H1 (cell line): ENCODE measurements around the gene PDE2A. TPM values are rescaled to one million over a fixed set of nuclear protein-coding genes. Genes with fewer than 3 reads are reported as not detected.

Experiments used
- CTCF ChIA-PET: fragments of 300-600 bp; sonication (Branson Sonifier 250); formaldehyde crosslinking; loops from one replicate; lab custom pipeline; 2021; ENCODE audit not compliant: partially characterized antibody; lab: Charles Lee
- POLR2A ChIA-PET: fragments of 300-600 bp; sonication (Branson Sonifier 250); formaldehyde crosslinking; loops from one replicate; lab custom pipeline; 2021; ENCODE audit warnings: inconsistent platforms; ENCODE audit not compliant: partially characterized antibody; lab: Charles Lee
- DNase-seq, 2 experiments: peaks; one replicate each; pipeline versions ENCODE4 v3.0.0 to v3.0.0-alpha.2; 2010 to 2022; ENCODE audit warnings: low spot score in 2 of 2, low read depth in 1 of 2, mixed read lengths in 1 of 2
- FAIRE-seq: peaks from 2 replicates; lab custom pipeline; 2011; peaks lifted over from hg19 to GRCh38; lab: Jason Lieb, UNC
- H2AFZ ChIP-seq: 2 replicates; pipeline ENCODE4 v1.8.1; 2012; ENCODE audit warnings: low read length, inconsistent platforms
- H2AK5ac ChIP-seq: 2 replicates; pipeline ENCODE4 v1.6.1; 2013; ENCODE audit warnings: low read depth, low read length
- H2BK120ac ChIP-seq: replicated peaks from 2 replicates; pipeline ENCODE3; 2013; ENCODE audit warnings: low read depth, low read length, inconsistent platforms
- H2BK12ac ChIP-seq: 2 replicates; pipeline ENCODE4 v1.6.1; 2013; ENCODE audit warnings: low read depth, low read length
- H2BK15ac ChIP-seq: 2 replicates; pipeline ENCODE4 v1.6.1; 2013; ENCODE audit warnings: low read length
- H2BK20ac ChIP-seq: 2 replicates; pipeline ENCODE4 v1.6.1; 2013; ENCODE audit warnings: low read length
- H2BK5ac ChIP-seq: 2 replicates; pipeline ENCODE4 v1.6.1; 2013; ENCODE audit warnings: low read depth, low read length
- H3K14ac ChIP-seq: 2 replicates; pipeline ENCODE4 v1.6.1; 2013; ENCODE audit warnings: inconsistent platforms; ENCODE audit not compliant: insufficient read length
- H3K18ac ChIP-seq: 2 replicates; pipeline ENCODE4 v1.6.1; 2013; ENCODE audit warnings: low read length; ENCODE audit errors: extremely low read depth
- H3K23ac ChIP-seq: 2 replicates; pipeline ENCODE4 v1.6.1; 2013; ENCODE audit warnings: inconsistent platforms; ENCODE audit not compliant: insufficient read length
- H3K23me2 ChIP-seq: 2 replicates; pipeline ENCODE4 v1.6.1; 2013; ENCODE audit warnings: low read depth, low read length
- H3K27ac ChIP-seq: 2 replicates; pipeline ENCODE4 v1.6.1; 2011; ENCODE audit warnings: low read depth, low read length, inconsistent platforms
- H3K27me3 ChIP-seq, 4 experiments: replicated peaks in 1 of 4; 1 replicate in 1 of 4; 2 replicates in 3 of 4; pipeline versions ENCODE4 v1.6.1 to v1.8.1; 2011 to 2013; ENCODE audit warnings: low read length in 3 of 4, mild to moderate bottlenecking in 3 of 4, inconsistent platforms in 2 of 4, mixed read lengths in 2 of 4, moderate library complexity in 1 of 4; ENCODE audit not compliant: control insufficient read depth in 3 of 4, insufficient read depth in 3 of 4; ENCODE audit errors: extremely low read depth in 1 of 4
- H3K36me3 ChIP-seq, 4 experiments: 2 replicates each; pipeline versions ENCODE4 v1.6.1 to v1.8.1; 2011 to 2013; ENCODE audit warnings: mild to moderate bottlenecking in 4 of 4, low read length in 3 of 4, moderate library complexity in 2 of 4, control low read depth in 1 of 4, inconsistent platforms in 1 of 4; ENCODE audit not compliant: insufficient read depth in 4 of 4, control insufficient read depth in 2 of 4
- H3K4ac ChIP-seq: replicated peaks from 2 replicates; pipeline ENCODE3; 2013; ENCODE audit warnings: low read length, low read depth, mixed read lengths, inconsistent platforms; ENCODE audit not compliant: insufficient read length
- H3K4me1 ChIP-seq, 4 experiments: replicated peaks in 1 of 4; 1 replicate in 1 of 4; 2 replicates in 3 of 4; pipeline versions ENCODE4 v1.6.1 to v1.8.1; 2011 to 2013; ENCODE audit warnings: low read length in 3 of 4, inconsistent platforms in 2 of 4, mixed read lengths in 1 of 4; ENCODE audit not compliant: insufficient read depth in 4 of 4, control insufficient read depth in 3 of 4
- H3K4me2 ChIP-seq, 2 experiments: 2 replicates each; pipeline versions ENCODE4 v1.6.1 to v1.8.1; 2011 to 2013; ENCODE audit warnings: low read depth in 2 of 2, low read length in 2 of 2, control low read depth in 1 of 2, inconsistent platforms in 1 of 2, mild to moderate bottlenecking in 1 of 2; ENCODE audit not compliant: insufficient read depth in 1 of 2
- H3K4me3 ChIP-seq, 4 experiments: fragments of 200-600, 300-600 bp in 1 of 4; sonication (generic), shearing (Covaris generic), sonication (Bioruptor Twin) in 1 of 4; 2 replicates each; pipeline versions ENCODE4 v1.5.1 to v1.8.1; 2011 to 2016; ENCODE audit warnings: low read length in 4 of 4, low read depth in 3 of 4, control low read depth in 2 of 4, inconsistent platforms in 2 of 4, mild to moderate bottlenecking in 2 of 4, mixed read lengths in 1 of 4, moderate library complexity in 1 of 4; ENCODE audit not compliant: insufficient read depth in 2 of 4; ENCODE audit errors: extremely low read depth in 1 of 4
- H3K56ac ChIP-seq: replicated peaks from 2 replicates; pipeline ENCODE3; 2013; ENCODE audit warnings: low read depth, mild to moderate bottlenecking, mixed read lengths, low read length, inconsistent platforms; ENCODE audit not compliant: insufficient read length
- H3K79me1 ChIP-seq: 2 replicates; pipeline ENCODE4 v1.6.1; 2013; ENCODE audit warnings: low read depth, low read length, control low read depth
- H3K79me2 ChIP-seq, 2 experiments: 2 replicates each; pipeline versions ENCODE4 v1.6.1 to v1.8.1; 2012 to 2013; ENCODE audit warnings: low read length in 2 of 2, mild to moderate bottlenecking in 2 of 2, inconsistent platforms in 1 of 2; ENCODE audit not compliant: insufficient read depth in 2 of 2, control insufficient read depth in 1 of 2
- H3K9ac ChIP-seq, 4 experiments: replicated peaks in 1 of 4; 1 replicate in 1 of 4; 2 replicates in 3 of 4; pipeline versions ENCODE4 v1.6.1 to v1.8.1; 2011 to 2013; ENCODE audit warnings: low read depth in 3 of 4, low read length in 3 of 4, control low read depth in 2 of 4, mild to moderate bottlenecking in 2 of 4, moderate library complexity in 2 of 4, inconsistent platforms in 1 of 4; ENCODE audit errors: extremely low read depth in 1 of 4
- H3K9me3 ChIP-seq, 2 experiments: 2 replicates each; pipeline versions ENCODE4 v1.6.1 to v1.8.1; 2012 to 2013; ENCODE audit warnings: mild to moderate bottlenecking in 2 of 2, moderate library complexity in 2 of 2, control low read depth in 1 of 2, inconsistent platforms in 1 of 2, low read depth in 1 of 2, low read length in 1 of 2, mixed read lengths in 1 of 2; ENCODE audit not compliant: insufficient read depth in 2 of 2
- H4K20me1 ChIP-seq, 2 experiments: replicated peaks in 1 of 2; 2 replicates each; pipeline versions ENCODE3 to v1.8.1; 2011 to 2013; ENCODE audit warnings: inconsistent platforms in 2 of 2, low read length in 2 of 2, mild to moderate bottlenecking in 1 of 2; ENCODE audit not compliant: insufficient read depth in 2 of 2, control insufficient read depth in 1 of 2
- H4K5ac ChIP-seq: 2 replicates; pipeline ENCODE4 v1.6.1; 2013; ENCODE audit warnings: low read length, low read depth, mixed read lengths, inconsistent platforms; ENCODE audit not compliant: insufficient read length
- H4K8ac ChIP-seq: 2 replicates; pipeline ENCODE4 v1.8.0; 2013; ENCODE audit warnings: mild to moderate bottlenecking, moderate library complexity, low read length, inconsistent platforms; ENCODE audit not compliant: insufficient read depth; ENCODE audit errors: extremely low read depth
- H4K91ac ChIP-seq: replicated peaks from 2 replicates; pipeline ENCODE3; 2013; ENCODE audit warnings: low read length, mixed read lengths, inconsistent platforms; ENCODE audit not compliant: insufficient read length
- ASH2L ChIP-seq: fragments of 200-600, 300-600 bp; sonication (generic); IDR thresholded peaks from one replicate; pipeline ENCODE4 v1.7.1; 2017; ENCODE audit warnings: low read length
- CBX5 ChIP-seq: fragments of 300-800, 300-1000 bp; sonication (generic); IDR thresholded peaks from 2 replicates; pipeline ENCODE4 v1.7.1; 2016; ENCODE audit warnings: antibody characterized with exemption, low read length, low read depth
- CTBP2 ChIP-seq: IDR thresholded peaks from 2 replicates; pipeline ENCODE4 v1.7.0; 2011; ENCODE audit warnings: borderline replicate concordance, mild to moderate bottlenecking, moderate library complexity, mixed read lengths, low read length; ENCODE audit not compliant: insufficient read depth, insufficient read length
- EGR1 ChIP-seq: IDR thresholded peaks from 2 replicates; pipeline ENCODE4 v1.6.1; 2011; ENCODE audit warnings: low read depth, low read length, borderline replicate concordance
- EP300 ChIP-seq, 2 experiments: IDR thresholded peaks; 1 replicate in 1 of 2; 2 replicates in 1 of 2; pipeline ENCODE4 v1.6.1; 2011 to 2012; ENCODE audit warnings: low read depth in 2 of 2, low read length in 2 of 2, mild to moderate bottlenecking in 2 of 2, borderline replicate concordance in 1 of 2, inconsistent platforms in 1 of 2, moderate library complexity in 1 of 2
- HDAC6 ChIP-seq: IDR thresholded peaks from one replicate; pipeline ENCODE4 v1.7.1; 2012; ENCODE audit warnings: low read depth, mild to moderate bottlenecking, inconsistent platforms, low read length, moderate library complexity
- JUND ChIP-seq: IDR thresholded peaks from 2 replicates; pipeline ENCODE4 v1.6.1; 2011; ENCODE audit warnings: mild to moderate bottlenecking, improper control_type of control experiment, low read length
- KDM1A ChIP-seq: fragments of 200-600, 300-600 bp; sonication (generic); IDR thresholded peaks from 2 replicates; pipeline ENCODE4 v1.7.1; 2016; ENCODE audit warnings: mild to moderate bottlenecking, low read length, borderline replicate concordance
- MAFK ChIP-seq: IDR thresholded peaks from 2 replicates; pipeline ENCODE4 v1.6.1; 2012; ENCODE audit warnings: low read depth, mild to moderate bottlenecking, improper control_type of control experiment, low read length
- NANOG ChIP-seq: IDR thresholded peaks from 2 replicates; pipeline ENCODE4 v1.6.1; 2011; ENCODE audit warnings: low read length, low read depth, mild to moderate bottlenecking, inconsistent platforms; ENCODE audit not compliant: insufficient read depth, poor library complexity, severe bottlenecking
- TBP ChIP-seq: IDR thresholded peaks from 2 replicates; pipeline ENCODE4 v1.6.1; 2011; ENCODE audit warnings: low read depth, low read length, improper control_type of control experiment
- WGBS, 2 experiments: shearing (Covaris generic) in 1 of 2; methylation state at CpG; one replicate each; pipeline versions ENCODE4 v1.1.6 to v1.1.7; 2013 to 2015; ENCODE audit warnings: low lambda C conversion rate in 2 of 2, mixed read lengths in 2 of 2, inconsistent platforms in 1 of 2, low coverage in 1 of 2, missing lambda C conversion rate in 1 of 2; ENCODE audit not compliant: insufficient replicate concordance in 2 of 2, insufficient coverage in 1 of 2, insufficient read length in 1 of 2; ENCODE audit errors: extremely low coverage in 1 of 2, missing lambda C conversion rate in 1 of 2; 5-methylcytosine and 5-hydroxymethylcytosine counted together
- polyA plus RNA-seq, 7 experiments: library from polyadenylated mRNA; depleted of rRNA in 3 of 7; stranded (reverse) in 5 of 7; unstranded in 2 of 7; fragments of >200 nt in 5 of 7; fragments of 200-250 nt in 2 of 7; gene quantifications; 1 replicate in 5 of 7; 2 replicates in 1 of 7; 4 replicates in 1 of 7; pipeline versions ENCODE4 v1.2.1 to v1.2.3, GENCODE V29; 2011 to 2013; ENCODE audit warnings: missing spikeins in 2 of 7, mixed read lengths in 2 of 7
- total RNA-seq: library from RNA; stranded (reverse); fragmentation: NEBNext Ultra II Directional; extraction: Animal tissue kit (Norgen Biotek cat#: 25700); gene quantifications from 2 replicates; pipeline ENCODE4 v1.2.1, GENCODE V29; 2021
- TF ChIP-seq, protein P1 (sequence below): IDR thresholded peaks from 2 replicates; pipeline ENCODE4 v1.6.1; 2011; ENCODE audit warnings: low read depth, mild to moderate bottlenecking, low read length; ENCODE audit not compliant: insufficient read depth

The PDE2A gene
- total and polyA plus RNA-seq, 2 of the 8 experiments (the other 6 are each of a cell fraction or from before 2014, with no cell fraction given) = 3.4 to 7.1 TPM

DNA sequence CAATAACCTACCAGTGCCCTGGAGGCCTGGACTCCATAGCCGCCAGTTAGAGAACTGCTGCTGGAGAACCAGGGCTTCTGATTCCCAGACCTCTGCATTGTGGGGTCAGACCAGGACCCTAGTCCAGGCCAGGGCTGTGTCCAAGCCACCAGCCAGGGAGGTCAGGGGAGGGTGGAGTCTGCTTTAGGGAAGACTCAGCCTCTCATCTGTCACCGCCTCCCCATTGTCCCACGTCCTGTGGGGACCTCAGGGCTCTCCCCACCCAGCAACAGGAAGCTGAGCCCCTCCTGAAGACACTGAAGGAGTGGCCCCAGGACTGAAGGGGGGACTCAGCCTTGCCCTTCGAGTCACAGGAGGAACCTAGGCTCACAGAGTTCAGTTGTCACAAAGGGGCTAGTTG lies 41.2 kb downstream of the PDE2A start:
- FAIRE-seq (no peak), DNase-seq (no peak)
- Histone ChIP-seq H3K4ac (no peak overlapping the region), H4K91ac (no peak overlapping the region), H3K79me2 (no peaks in the 10 kb centered on the region), H3K23ac (no peak overlapping the region), H2BK5ac (no peak overlapping the region), H2AK5ac (0 out of 2 replicates have a peak overlapping the region, but pooled peaks have one; percentile 49), H4K8ac (no peak overlapping the region; the same call in 1 of the 2 replicates), H3K14ac (no peak overlapping the region), H2BK120ac (no peak overlapping the region), H2BK20ac (0 out of 2 replicates have a peak overlapping the region, but pooled peaks have one; percentile 48), H2BK12ac (0 out of 2 replicates have a peak overlapping the region, but pooled peaks have one; percentile 50), H3K4me2 (no peak overlapping the region), H3K79me1 (no peaks in the 10 kb centered on the region), H3K4me1 (peaks cover 0 to 28% (median 13%) of the 10 kb centered on the region in 4 experiments; a peak in 6 of 7 replicates), H3K9me3 (no peaks in the 10 kb centered on the region), H3K27me3 (peaks cover 0 to 2% (median 0%) of the 10 kb centered on the region in 4 experiments; a peak in 2 of 7 replicates), H3K18ac (no peak overlapping the region; the same call in 1 of the 2 replicates), H2AFZ (no peak overlapping the region), H4K5ac (no peak overlapping the region), H4K20me1 (no peaks in the 10 kb centered on the region), H3K4me3 (no peak overlapping the region), H3K9ac (no peak overlapping the region), H3K27ac (no peak overlapping the region), H3K36me3 (no peaks in the 10 kb centered on the region), H3K56ac (no peak overlapping the region), H3K23me2 (no peaks in the 10 kb centered on the region), H2BK15ac (peak overlapping the region; percentile 72; the same call in 1 of the 2 replicates)
- WGBS, 2 experiments = 86% methylated on average over 4 of the region's 4 CpGs; no CpG with 5 or more reads in 1 of the 2 experiments
- POLR2A ChIA-PET = interaction anchor here (0.9 to 1.2 kb wide), 2 partner anchors 10 to 32 kb away, joined by 3 read pairs; no protein-coding TSS in a partner anchor
- CTCF ChIA-PET = interaction anchor here (0.5 to 39.6 kb wide), 11 partner anchors 10 to 162 kb away, joined by 3 to 624 read pairs (median 5); no protein-coding TSS in a partner anchor
- TF ChIP-seq MAFK (no peak), EGR1 (no peak), ASH2L (no peak), EP300 (IDR thresholded peaks at IDR 0.05; ENCODE audit: borderline replicate concordance in 1 of 2, low read depth in 2 of 2, low read length in 2 of 2) (no peak), TBP (no peak), HDAC6 (no peak), NANOG (no peak), JUND (no peak), CBX5 (no peak), KDM1A (no peak), CTBP2 (no peak)
- TF ChIP-seq, protein P1, sequence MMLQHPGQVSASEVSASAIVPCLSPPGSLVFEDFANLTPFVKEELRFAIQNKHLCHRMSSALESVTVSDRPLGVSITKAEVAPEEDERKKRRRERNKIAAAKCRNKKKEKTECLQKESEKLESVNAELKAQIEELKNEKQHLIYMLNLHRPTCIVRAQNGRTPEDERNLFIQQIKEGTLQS = no peak
